GM19324 (cell line): ENCODE results near the gene LARGE1.
"Not testable (repeated sequence)": the region's sequence is repeated elsewhere in the genome, so short reads cannot be mapped to it uniquely, and the experiment has no call there.

ENCODE experiments used
- ATAC-seq: cut with Tn5 transposase; IDR thresholded peaks from one replicate; pipeline ENCODE4 v1.9.1; 2021; ENCODE audit warnings: mild to moderate bottlenecking, moderate library complexity; ENCODE audit not compliant: unreplicated experiment, low FRiP score

LARGE1 gene

DNA sequence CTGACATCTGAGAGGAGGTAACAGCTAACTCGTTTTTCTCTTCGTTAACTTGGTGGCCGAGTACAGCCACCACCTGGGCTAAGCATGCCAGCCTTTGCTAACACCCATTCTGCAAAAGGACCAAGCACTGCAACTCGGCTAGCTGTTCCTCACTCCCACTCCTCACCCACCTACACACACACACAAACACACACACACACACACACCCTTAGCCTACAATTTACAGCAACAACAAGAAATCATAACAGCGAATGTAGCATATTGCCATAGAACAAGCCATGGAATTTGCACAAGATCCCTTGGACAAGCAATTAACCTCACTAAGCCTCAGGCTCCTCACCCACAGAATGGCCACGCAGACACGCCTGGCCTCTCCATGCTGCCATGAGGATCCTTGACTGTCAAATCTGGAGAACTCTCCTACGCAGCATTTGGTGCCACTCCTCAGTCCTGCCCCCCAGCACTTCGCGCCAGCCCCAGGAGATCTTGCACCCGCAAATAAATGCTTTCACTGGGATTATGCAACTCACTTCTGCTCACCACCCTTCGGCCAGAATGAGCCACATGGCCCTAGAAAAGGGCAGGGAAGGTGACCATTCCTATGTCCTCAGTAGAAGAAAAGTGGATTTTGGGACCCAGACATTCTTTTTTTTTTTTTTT lies 58.9 kb downstream of the LARGE1 start:
- no peak for ATAC-seq

DNA sequence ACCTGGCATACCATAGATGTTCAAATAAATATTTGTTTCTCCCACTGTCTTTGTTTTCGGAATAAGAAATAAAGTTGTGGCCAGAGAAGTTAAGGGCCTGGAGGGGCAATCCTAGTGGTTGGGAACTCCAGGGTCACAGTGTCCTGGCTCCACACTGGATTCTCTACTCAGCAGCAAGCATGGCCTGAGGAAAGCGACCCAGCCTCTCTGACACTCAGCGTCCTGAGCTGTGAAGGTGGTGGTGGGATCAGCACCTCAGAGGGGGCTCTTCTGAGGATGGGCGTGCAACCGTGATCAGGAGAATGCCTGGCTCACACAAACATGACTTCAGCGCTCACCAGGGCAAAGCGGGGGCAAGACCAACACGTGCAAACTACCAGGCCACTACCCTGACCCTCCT lies 59.9 kb downstream of the LARGE1 start:
- ATAC-seq = no peak

DNA sequence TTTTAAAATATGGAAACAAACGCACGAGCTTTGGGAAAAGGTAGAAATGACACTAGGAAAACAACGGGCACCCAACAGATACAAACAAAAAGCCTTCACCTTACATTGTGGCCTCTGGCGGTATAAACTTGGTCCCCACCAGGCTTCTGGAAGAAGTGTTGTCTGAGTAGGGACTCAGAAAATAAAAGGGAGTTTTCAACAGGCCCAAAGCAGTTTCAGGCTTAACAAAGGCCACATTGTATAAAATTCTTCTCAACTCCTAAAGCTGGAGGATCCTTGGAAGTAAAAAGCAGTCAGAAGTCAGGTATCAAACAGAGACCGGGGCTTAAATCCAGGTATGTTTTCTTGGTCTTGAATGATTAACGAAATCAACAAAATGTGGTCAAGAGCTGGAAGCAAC lies 61.0 kb downstream of the LARGE1 start:
- ATAC-seq = no peak

DNA sequence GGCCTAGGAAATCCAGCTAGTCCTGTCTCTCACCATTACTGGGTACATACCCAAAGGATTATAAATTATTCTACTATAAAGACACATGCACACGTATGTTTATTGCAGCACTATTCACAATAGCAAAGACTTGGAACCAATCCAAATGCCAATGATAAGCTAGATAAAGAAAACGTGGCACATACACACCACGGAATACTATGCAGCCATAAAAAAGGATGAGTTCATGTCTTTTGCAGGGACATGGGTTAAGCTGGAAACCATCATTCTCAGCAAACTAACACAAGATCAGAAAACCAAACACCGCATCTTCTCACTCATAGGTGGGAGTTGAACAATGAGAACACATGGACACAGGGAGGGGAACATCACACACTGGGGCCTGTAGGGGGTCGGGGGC lies 61.6 kb downstream of the LARGE1 start:
- ATAC-seq = not testable (repeated sequence)

DNA sequence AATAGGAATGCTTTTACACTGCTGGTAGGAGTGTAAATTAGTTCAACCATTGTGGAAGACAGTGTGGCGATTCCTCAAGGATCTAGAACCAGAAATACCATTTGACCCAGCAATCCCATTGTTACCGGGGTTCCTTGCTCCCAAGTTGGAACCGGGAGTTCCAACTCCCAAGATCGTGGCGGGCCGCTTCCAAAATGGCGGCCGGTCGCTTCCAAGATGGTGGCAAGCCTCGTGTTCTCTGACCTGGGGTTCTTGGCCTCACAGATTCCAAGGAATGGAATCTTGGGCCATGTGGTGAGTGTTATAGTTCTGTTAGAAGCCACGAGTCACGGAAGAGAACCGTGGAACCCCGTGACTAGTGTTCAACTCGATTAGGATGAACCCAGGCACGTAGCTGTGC lies 62.5 kb downstream of the LARGE1 start:
- not testable (repeated sequence) for ATAC-seq

DNA sequence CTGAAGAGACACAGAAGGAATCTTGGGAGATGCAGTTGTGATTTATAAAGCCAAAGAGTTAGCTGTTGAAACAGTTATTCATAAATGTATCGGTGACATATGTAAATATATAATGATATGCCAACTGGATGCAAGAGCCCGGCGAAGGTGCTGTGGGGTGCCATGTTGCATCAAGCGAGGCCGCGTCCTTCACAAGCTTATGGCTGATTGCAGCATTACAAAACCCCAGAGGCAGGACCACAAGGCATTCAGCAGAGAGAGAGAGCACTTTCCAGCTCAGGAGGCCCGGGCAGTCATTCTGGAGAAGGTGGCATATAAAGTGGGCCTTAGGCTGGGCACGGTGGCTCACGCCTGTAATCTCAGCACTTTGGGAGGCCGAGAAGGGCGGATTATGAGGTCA lies 65.6 kb downstream of the LARGE1 start:
- ATAC-seq = no peak

DNA sequence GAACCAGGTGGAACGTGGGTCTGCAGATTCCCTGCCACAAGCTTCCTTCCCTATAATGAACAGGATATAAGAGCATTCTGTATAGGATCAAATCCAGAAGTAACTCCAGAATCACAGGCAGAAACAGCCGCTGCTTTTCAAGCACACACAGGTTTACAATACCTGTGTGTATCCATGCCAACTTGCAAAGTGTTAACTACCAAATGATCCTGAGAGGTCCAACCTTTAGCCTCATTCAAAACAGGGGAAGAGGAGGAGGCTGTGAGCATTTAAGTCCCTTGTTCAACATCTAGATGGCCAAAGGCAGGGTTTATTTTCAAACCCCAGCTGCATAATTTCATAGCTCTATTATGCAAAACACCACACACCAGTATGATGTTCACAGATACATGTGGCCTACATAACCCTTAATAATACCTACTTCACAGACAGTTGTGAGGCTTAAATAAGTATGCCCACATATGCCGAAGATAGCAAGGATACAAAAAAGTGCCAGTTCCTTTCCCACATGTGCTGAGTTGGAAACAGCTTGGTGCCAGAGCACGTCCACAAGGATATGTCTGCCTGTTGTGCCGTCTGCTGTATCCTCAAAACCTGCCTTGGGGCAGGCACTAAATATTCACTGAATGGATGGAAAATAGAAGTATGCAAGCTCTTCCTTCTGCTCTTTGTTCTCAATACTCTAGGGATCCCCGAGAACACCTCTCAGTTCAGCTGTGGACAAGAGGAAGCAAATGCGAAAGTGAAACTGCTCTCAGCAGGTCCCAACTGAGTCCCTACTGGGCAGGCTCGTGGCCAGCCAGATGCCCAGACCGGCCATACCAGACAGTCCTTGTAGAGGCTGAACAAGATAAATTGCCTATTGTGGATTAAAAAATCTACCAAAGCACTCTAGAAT lies 66.8 kb downstream of the LARGE1 start:
- ATAC-seq = no peak

DNA sequence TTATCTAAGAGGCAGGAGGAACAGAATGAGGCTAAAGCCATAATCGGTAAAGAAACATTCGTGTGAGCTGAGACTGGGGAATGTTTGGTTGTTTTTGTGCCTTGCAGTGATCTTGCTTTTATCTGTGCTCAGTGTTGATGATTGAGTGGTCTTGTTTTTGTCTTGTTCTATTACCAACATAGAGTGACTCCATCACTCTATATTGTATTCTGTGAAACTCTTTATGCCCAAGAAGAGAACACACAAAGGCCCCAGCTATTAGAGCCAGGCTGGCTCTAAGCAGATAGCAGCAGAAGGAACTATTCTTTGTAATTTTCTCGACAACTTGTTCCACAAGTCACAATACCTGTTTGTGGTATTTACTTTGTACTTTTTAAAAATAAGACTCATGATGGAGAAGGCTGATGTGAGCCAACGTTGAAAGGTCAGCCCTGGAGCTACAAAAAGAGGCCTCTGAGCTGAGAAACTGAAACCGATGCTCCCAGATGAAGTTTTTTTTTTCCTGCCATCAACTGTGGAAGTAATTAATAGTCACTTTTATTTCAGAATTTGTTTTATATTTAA lies 68.4 kb downstream of the LARGE1 start:
- ATAC-seq = no peak

DNA sequence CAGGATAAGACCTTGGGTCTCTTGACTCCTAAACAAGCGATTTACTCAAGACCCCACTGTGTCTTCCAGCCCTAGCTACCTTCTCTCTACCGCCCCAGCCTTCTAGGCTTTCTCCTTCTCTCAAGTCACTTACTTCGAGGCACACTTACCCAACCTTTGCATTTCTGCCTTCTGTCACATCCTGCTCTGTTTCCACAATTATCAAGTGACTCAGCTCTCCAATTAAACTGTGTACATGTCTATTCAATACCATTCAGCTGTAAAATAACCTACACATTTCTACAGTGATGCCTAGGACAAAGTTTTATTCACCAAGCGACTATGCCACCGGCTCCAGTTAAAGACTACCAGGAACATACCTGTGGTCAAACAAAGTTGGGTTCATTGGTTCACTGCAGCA lies 69.0 kb downstream of the LARGE1 start:
- no peak for ATAC-seq

DNA sequence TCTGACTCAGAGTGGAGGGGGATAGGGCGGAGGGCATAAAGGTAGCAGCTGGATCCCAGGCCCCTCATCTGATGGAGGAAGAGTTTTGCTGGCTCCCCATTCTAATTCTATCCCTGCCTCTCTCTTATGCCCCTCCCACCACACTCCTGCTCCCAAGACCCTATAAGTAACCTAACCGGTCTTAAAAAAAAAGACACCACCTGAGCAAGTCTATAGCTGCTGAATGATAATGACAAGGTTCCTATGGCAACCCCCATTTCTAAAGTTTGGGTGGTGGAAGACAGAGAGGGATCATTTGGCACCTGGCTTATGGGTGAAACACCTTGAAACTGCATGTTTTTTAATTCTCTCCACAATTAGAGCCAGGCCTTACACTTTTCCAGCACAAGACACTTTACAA lies 69.6 kb downstream of the LARGE1 start:
- no peak for ATAC-seq

DNA sequence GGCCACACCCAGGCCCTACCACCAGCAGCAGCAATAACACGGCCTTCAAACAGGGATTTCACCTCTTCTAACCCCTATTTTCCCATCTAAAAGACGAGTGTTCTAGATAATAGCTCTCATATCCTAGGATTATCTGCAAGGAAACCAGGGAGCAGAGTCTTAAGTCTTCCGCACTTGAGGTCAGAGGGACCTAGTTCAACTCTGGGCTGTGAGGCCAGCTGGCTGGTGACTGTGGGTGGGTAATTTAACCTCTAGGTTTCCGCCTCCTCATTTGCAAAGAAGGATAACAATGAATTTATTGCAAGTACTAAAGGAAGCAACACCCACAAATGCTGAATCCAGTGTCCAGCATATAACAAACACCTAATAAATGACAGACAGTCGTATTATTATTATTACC lies 70.1 kb downstream of the LARGE1 start:
- no peak for ATAC-seq

DNA sequence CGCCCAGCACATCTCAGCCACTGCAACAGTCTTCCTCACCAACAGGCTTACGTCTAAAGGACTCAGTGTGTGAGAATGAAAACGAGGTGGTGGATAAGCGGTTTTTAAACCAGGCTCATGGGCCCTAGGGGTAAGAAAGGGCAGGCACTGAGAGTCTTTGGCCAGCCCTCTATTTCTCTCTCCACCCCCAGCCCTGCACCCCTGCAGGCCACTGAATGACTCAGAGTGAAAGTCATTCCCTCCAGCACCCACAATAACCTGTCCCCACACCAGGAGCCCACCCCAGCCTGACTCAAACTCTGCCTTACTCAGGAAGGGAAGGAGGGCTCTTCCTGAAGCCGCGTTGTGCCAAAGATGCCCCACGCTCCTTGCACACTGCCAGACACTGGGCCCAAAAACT lies 72.0 kb downstream of the LARGE1 start:
- ATAC-seq = no peak

DNA sequence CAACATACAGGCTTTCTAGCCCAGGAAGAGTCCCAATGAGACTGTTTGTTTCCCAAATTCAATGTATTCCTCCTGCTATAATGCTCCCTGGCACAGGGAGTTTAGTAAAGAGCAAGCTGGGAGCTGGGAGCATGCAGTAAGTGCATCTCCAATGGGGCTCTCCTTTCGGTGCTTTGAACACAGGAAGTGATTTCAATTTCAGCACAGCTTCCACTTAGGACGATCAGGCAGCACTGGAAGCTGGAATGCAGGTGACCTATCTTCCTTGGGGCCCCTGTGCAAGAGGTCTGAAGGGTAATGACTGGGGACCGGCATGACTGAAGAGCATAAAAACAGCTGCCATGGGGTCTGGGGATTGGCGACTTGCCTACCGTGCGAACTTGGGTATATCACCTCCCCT lies 76.0 kb downstream of the LARGE1 start:
- ATAC-seq = no peak

DNA sequence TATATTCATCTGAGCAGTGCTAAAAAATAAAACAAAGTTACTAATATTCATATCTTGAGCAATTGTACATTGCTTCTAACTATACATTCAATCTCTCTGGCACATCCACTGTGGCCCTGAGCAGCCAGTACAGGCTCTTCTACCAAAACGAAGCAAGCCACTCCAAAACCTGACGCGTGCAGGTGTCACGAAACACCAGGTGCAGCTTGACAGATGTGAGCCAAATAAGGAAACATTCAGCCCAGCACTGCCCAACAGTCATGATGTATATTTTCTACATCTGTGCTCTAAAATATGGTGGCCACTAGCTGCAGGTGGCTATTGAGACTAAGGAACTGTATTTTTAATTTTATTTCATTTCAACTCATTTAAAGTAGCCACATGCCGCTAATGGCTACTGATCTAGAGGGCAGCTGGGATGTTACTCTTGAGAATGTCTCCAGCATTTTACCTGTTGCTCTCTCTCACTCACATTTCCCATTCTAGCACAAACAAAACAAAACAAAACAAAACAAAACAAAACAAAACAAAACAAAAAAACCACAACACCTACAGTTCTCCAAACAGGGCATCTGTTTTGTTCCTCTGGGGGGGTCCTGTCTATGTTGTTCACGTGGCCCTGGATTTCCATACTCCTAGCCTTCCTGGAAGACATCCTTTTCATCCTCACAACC lies 77.7 kb downstream of the LARGE1 start:
- no peak for ATAC-seq

DNA sequence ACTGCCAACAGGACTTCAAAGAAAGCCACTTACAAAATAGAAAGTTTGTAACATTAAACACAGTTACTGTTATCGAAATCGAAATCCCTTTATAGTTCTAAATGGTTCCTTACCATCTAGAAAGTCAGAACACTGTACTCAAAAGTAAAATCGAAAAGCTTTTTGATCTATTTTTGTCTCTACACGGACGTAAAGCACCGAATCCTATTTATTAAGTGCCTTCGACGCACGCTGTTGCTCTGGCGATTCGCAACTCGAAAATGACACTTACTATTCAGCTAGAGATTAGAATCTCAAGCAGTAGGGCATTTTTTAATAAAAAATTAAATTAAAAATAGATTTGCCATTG lies 78.3 kb downstream of the LARGE1 start:
- no peak for ATAC-seq

DNA sequence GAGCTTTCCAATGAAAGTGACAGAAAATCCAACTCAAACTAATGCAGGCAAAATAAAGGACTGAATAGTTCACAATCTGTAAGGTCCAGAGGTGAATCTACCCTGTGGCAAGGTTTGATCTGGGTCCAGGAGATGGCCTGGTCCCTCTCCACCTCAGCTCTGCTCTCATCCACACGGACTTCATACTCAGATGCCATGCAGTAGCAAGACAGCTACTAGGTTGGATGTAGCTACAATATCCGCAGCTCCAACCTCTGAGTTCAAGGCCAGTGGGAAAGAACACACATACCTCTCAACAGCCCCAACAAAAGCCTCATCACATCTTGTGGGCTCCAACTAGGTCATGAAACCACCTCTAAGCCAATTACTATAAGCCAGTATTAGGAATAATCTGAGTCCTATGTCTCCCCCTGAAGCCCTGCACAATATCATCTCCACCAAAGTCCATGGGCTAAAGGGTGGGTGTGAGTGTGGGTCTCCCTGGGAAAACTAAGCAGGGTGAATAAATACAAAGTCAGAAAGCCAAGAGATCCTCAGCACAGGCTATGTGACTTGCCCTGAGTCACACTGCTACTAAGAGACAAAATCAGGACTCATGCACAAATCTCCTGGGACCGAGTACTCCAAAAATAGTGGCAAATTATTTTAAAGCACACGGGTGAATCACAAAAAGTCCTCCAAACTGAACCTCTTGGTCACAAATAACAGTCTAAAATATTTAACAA lies 78.8 kb downstream of the LARGE1 start:
- no peak for ATAC-seq

DNA sequence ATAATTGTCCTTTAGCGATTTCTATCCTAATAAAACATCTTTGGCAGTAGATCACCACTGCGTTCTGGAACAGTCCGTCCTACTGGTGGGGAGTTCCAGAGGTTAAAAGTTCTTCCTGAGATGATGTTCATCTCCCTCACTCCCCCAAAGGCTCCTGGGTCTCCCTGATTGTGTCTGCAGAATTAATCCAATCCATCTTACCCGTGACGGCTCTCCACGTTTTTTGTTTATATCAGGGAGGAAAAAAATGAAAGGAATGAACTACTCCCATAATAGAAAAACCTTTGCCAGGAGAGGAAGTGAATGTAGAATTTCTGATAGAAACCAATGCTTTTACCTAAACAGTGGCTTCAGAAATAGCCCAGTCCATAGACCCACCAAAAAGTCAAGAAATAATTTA lies 81.6 kb downstream of the LARGE1 start:
- no peak for ATAC-seq

DNA sequence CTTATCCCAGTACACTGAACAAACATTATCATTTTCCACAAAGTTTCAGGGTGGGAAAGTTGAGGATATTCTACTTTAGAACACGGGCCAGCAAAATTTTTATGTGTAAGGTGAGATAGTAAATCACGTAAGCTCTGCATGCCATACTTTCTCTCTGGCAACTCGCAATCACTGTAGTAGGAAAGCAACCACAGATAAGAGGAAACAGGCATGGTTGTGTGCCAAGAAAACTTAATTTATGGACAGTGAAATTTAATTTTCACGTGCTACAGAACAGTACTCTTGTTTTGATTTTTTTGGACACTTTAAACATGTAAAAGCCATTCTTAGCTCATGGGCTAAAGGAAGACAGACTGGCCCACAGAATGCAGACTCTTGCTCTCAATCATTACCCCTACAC lies 82.5 kb downstream of the LARGE1 start:
- ATAC-seq = no peak

DNA sequence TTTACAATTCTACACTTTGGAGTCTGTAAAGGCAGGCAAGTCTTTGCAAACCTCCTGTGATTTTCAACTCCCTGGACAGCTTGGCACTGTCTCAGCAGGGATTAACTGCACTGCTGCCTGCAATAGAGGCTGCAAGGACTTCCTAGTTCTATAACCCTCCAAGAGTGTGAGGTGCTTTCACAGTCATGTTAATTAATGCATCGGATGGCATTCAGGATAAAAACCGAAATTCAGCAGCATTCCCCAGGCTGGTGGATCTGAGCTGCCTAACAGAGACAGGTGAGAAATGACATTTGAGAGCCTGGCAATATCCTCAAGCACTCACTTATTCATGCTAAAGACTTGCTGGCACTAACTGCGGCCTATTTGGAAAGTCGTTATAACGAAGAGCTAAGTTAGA lies 85.0 kb downstream of the LARGE1 start:
- ATAC-seq = no peak

DNA sequence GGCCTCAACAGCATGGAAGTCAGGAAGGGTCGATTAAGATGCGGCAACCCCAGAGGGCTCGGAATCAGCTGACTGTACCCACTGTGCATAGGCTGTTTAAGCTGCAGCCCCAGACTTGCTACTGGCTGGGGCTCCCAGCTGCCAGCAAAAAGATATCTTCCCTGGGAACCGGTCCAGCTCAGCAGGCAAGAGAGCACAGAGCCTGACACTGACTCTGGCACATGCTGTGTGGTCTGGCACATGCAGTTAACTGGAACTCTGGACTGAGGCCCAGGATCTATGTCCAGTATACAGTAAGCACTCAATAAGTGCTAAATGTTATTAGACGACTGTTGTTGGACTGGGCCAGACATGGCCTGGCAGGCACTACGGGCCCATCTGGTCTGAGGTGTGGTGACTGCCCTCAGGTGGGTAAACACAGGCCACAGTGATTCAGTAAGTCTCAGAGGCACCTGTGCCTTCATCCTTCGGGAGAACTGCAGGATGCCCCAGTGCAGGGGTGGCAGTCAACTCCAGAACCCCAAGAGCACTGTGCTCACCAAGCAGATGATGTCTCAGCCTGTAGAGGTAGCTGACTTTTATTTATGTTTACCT lies 87.6 kb downstream of the LARGE1 start:
- no peak for ATAC-seq
